T-helper 17 cell (primary cell): Measurements from ENCODE around the gene C9orf50. TPM values are rescaled to one million over a fixed set of nuclear protein-coding genes. Genes with fewer than 3 reads are reported as not detected.

Source experiments
- ATAC-seq: fragments of 150-1000 bp; cut with Tn5 transposase; 2 replicates; pipeline ENCODE4 v1.10.0; 2021; ENCODE audit warnings: mild to moderate bottlenecking, moderate library complexity
- DNase-seq, 3 donors: peaks; one replicate each; pipeline versions ENCODE4 v3.0.0 to v3.0.0-alpha.2; 2020 to 2021
- H3K9me3 ChIP-seq: one replicate; pipeline ENCODE4 v1.7.0; 2013; ENCODE audit warnings: low read length, mild to moderate bottlenecking; ENCODE audit not compliant: control insufficient read depth, poor library complexity, severe bottlenecking
- H3K27ac Mint-ChIP-seq: one replicate; pipeline ENCODE4 v1.8.0; 2022; ENCODE audit warnings: mild to moderate bottlenecking, moderate library complexity, mixed read lengths
- H3K27me3 Mint-ChIP-seq: one replicate; pipeline ENCODE4 v1.8.0; 2022; ENCODE audit warnings: mixed read lengths
- H3K36me3 Mint-ChIP-seq: one replicate; pipeline ENCODE4 v1.8.0; 2022; ENCODE audit warnings: low read depth, mixed read lengths
- H3K4me1 Mint-ChIP-seq: one replicate; pipeline ENCODE4 v1.8.0; 2022; ENCODE audit warnings: mild to moderate bottlenecking, mixed read lengths
- H3K4me3 Mint-ChIP-seq: one replicate; pipeline ENCODE4 v1.8.0; 2022; ENCODE audit warnings: mild to moderate bottlenecking, moderate library complexity, mixed read lengths
- total RNA-seq, 4 donors: library from RNA in 2 of 4; stranded (reverse) in 2 of 4; gene quantifications; one replicate each; pipeline ENCODE4 v1.2.3 and lab custom pipeline; 2022 to 2026

Gene C9orf50
- total RNA-seq, 2 donors from 2014 or later: not detected

DNA sequence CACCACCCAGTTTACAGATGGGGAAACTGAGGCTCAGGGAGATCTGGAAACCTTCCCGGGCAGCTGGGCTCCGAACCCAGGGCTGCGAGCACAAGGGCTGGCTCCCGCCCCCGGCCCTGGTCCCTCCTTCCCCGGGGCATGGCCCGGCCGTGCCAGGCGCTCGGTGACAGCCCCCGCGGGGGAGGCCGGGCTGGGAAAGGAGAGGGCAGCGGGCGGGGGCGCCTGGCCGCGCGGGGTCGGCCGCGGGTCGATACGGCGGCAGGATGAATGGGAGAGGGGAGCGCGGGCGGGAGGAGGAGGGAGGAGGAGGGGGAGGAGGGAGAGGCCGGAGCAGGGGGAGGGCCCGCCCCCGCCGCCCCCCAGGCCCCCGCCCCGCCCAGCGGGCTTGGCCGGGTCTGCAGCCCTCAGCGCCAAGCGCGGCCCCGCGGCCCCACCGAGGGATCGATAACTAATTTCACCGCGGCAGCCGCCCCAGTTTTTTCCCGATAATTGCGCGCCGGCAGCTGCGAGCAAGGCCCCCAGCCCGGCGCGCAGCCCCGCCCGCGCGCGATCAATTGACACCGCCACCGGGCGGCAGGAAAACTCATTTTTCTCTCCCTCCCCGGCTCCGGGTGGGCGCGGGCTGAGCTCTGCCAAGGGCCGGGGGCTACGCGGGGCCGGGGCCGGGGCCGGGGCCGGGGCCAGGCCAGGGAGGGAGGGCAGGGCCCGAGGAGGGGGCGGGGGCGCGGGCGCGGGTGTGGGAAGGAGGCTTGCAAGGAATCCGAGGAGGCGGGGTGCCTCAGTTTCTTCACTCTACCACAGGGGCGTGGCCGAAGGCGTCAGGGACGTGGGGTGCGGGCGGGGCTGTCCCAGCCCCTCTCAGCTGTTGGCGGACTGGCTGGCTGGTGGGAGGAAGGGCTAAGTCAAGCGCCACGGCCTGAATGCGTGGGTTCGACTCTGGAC lies 52.1 kb downstream of the C9orf50 start:
- DNase-seq (no peak), ATAC-seq (peak; percentile 58)
- H3K27me3 Mint-ChIP-seq: peaks cover 17% of the 10 kb centered on the region
- no peak overlapping the region for H3K27ac Mint-ChIP-seq
- H3K4me1 Mint-ChIP-seq: peaks cover 12% of the 10 kb centered on the region
- peaks cover 2% of the 10 kb centered on the region for H3K36me3 Mint-ChIP-seq
- no peaks in the 10 kb centered on the region for H3K9me3 ChIP-seq
- peak overlapping the region; percentile 83 for H3K4me3 Mint-ChIP-seq

GRCh38 chr9:129567842-129568559 lies 52.9 kb downstream of the C9orf50 start:
- peak overlapping the region; percentile 83 for H3K4me3 Mint-ChIP-seq
- H3K4me1 Mint-ChIP-seq: peaks cover 12% of the 10 kb centered on the region
- H3K36me3 Mint-ChIP-seq: no peaks in the 10 kb centered on the region
- DNase-seq (no peak), ATAC-seq (no peak)
- H3K27ac Mint-ChIP-seq: no peak overlapping the region
- H3K9me3 ChIP-seq: no peaks in the 10 kb centered on the region
- H3K27me3 Mint-ChIP-seq: peaks cover 17% of the 10 kb centered on the region

DNA sequence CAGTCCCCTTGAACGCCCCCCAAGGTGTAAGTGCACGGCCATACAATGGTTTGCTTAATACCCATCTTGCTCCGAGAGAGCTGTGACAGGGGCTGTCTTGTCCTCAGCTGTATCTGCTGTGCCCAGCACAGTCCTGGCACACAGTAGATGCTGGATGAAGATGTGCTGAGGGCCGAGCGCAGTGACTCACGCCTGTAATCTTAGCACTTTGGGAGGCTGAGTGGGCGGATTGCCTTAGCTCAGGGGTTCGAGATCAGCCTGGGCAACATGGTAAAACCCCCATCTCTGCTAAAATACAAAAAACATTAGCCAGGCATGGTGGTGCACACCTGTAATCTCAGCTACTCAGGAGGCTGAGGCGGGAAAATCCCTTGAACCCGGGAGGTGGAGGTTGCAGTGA lies 53.6 kb downstream of the C9orf50 start:
- peaks cover 17% of the 10 kb centered on the region for H3K27me3 Mint-ChIP-seq
- no peaks in the 10 kb centered on the region for H3K9me3 ChIP-seq
- H3K4me1 Mint-ChIP-seq: peaks cover 12% of the 10 kb centered on the region
- H3K36me3 Mint-ChIP-seq: no peaks in the 10 kb centered on the region
- DNase-seq (no peak), ATAC-seq (no peak)
- H3K4me3 Mint-ChIP-seq: peak overlapping the region; percentile 33
- no peak overlapping the region for H3K27ac Mint-ChIP-seq

- Mint-ChIP-seq H3K36me3 (no peaks in the 10 kb centered on the region), H3K27me3 (peaks cover 13% of the 10 kb centered on the region), H3K4me3 (no peak overlapping the region), H3K4me1 (peaks cover 12% of the 10 kb centered on the region), H3K27ac (no peak overlapping the region)
- ATAC-seq (no peak), DNase-seq (no peak)
- H3K9me3 ChIP-seq: no peaks in the 10 kb centered on the region
Measured at GRCh38 chr9:129566563-129567266, 54.2 kb downstream of the C9orf50 start.

- Mint-ChIP-seq H3K4me3 (no peak overlapping the region), H3K27me3 (no peaks in the 10 kb centered on the region), H3K4me1 (peaks cover 9% of the 10 kb centered on the region), H3K27ac (no peak overlapping the region), H3K36me3 (no peaks in the 10 kb centered on the region)
- DNase-seq: no peak
- no peak for ATAC-seq
- no peaks in the 10 kb centered on the region for H3K9me3 ChIP-seq
Measured at GRCh38 chr9:129562917-129563316, 58.0 kb downstream of the C9orf50 start.

DNA sequence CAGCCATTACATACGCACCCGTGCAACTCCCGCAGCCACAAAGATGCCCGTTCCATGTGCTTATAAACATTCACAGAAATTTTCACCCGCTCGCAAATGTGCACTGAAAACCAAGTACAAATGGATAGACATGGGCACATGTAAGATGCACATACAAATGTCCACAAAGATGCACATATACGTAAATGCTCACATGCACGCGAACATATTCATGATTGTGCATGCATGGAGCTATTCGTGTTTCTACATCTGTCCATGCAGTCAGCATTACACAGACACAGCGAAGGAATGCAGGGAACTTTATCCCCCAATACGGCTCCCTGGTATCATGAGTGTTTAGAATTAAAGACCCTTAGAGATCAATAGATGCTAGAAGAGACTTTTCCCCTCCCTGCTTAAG lies 58.4 kb downstream of the C9orf50 start:
- Mint-ChIP-seq H3K27ac (no peak overlapping the region), H3K4me1 (peaks cover 8% of the 10 kb centered on the region)

More for the DNA sequence above, 58.4 kb downstream of the C9orf50 start:
- Mint-ChIP-seq H3K27me3 (no peaks in the 10 kb centered on the region), H3K36me3 (no peaks in the 10 kb centered on the region), H3K4me3 (no peak overlapping the region)
- ATAC-seq: no peak
- H3K9me3 ChIP-seq: no peaks in the 10 kb centered on the region
- no peak for DNase-seq

Other genes starting within 250 kb of the C9orf50 start
- gene NTMT1, start 5.1 kb upstream of the C9orf50 start, total RNA-seq: 10 to 100 TPM; 27.0 to 27.8 TPM
- 10 to 100 TPM; 21.9 to 28.7 TPM for gene ASB6, start 21.1 kb upstream of the C9orf50 start, total RNA-seq
- not detected for gene PRRX2, start 44.5 kb upstream of the C9orf50 start, total RNA-seq
- gene PTGES, start 131.9 kb upstream of the C9orf50 start, total RNA-seq: under 1 TPM in 1 of 2 donors, not detected in 1; 0.15 TPM
- gene TOR1B, start 182.1 kb upstream of the C9orf50 start, total RNA-seq: 10 to 100 TPM; 13.2 to 18.7 TPM
- gene TOR1A, start 203.0 kb upstream of the C9orf50 start, total RNA-seq: 10 to 100 TPM; 16.7 to 17.2 TPM
- gene C9orf78, start 214.2 kb upstream of the C9orf50 start, total RNA-seq: 100 to 1,000 TPM in 1 of 2 donors, 10 to 100 TPM in 1; 96.2 to 111 TPM
- 10 to 100 TPM; 80.7 to 90.0 TPM for gene USP20, start 214.4 kb upstream of the C9orf50 start, total RNA-seq